HG03457 (cell line): ENCODE data around the gene WWOX.

ENCODE experiments used
- ATAC-seq: cut with Tn5 transposase; IDR thresholded peaks from one replicate; pipeline ENCODE4 v1.9.1; 2021; ENCODE audit warnings: moderate number of reproducible peaks; ENCODE audit not compliant: unreplicated experiment

The WWOX gene

DNA sequence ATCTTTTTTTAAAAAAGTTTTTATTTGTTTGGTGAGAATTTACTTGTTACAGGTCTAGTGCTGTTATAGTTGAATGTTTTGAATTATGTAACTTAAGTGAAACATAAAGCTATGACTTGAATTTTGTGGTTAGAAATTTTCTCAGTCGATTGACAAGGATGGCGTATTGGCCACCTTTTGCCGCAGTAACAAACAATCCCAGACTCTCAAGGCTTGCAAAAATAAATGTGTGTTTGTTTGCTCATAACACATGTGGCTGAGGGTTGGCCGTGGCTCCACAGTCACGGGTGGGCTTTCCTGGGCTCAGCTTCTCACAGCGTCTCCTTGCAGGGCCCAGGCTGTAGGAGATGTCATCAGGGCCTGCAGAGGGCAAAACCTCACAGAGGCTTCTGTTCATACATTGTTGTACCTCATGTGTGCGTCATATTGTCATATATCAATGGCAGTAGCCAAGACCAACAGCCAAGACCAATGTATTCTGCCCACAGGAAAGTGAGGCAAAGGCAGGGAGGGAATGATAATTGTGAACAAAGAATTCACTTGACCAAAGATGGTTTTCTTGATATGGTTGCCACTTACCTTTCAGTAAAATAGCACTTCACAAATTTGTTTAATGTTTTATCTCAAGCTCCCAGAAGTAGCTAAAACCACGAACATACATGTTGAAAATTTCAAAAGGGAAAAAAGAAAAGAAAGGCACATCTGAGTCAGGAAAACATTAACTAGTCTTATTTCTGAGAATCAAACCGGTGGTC, 93.5 kb downstream of the WWOX start:
- no peak for ATAC-seq

DNA sequence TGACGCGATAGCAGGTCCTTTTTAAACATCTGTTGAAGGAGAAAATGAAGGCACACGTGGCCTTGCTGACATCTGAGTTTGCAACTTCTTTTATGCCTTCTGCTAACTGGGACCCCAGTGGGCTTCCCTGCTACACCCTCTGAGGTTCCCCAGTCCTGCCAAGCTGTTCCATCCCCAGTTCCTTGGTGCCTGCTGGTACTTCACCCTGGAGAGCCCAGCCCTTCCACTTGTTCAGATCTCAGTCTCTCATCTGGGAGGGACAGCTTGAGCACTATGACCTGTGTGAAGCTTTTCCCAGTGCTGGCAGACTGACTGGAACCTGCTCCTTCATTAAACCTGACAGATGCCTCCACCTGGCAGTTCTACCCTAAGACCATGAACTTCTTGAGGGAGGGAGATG, 95.5 kb downstream of the WWOX start:
- ATAC-seq: no peak

DNA sequence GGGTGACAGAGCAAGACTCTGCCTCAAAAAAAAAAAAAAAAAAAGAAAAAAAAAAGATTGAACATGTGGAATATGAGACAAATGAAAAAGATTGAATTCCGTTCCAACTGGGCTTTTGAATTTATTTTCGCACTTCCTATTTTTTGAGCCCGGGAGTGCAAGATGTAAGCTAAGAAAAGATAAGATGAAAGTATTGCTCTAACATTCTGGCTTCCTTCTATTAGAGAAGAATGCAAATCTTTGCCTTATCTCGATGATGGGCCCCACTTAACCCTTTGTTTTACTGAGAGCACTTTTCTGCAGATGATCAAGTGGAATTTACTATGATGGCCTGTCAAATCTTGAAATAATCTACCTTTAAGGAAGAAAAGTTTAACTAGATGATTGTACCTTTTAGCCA, 96.3 kb downstream of the WWOX start:
- ATAC-seq: no peak

DNA sequence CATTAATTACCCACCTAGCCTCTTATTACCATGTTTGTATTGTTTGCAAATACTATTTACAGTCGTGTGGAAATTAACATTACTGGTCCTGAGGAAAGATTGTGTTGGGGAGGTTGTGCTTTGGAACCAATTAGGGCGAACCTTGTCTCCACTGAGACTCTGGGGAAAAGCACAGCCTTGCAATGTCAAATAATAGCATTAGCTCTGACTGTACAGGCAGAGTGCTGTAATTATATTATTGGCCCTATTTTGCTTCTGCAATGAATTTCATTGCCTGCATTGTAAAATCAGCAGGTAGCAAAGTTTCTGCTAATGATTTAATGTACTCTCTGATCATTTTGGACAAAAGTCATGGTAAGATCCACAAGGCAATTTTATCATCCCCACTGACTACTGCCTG, 97.0 kb downstream of the WWOX start:
- no peak for ATAC-seq

DNA sequence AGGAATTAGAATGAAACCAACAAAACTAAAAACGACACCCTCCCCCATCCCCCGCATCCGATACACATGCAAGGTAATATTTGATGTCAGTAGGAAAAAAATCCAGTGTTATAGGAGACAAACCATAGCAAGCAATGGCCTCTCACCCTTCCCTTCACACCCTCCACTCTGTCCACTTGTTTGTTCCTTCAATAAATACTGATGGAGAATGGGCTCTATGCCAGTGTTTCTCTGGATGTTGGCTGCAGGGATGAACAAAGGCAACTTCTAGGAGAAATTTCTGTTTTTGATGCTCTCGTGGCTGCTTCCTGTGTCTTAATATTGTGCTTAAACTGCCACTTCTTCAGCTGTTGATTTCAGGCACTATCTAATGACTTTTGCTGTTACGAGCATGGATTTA, 98.8 kb downstream of the WWOX start:
- ATAC-seq: no peak

DNA sequence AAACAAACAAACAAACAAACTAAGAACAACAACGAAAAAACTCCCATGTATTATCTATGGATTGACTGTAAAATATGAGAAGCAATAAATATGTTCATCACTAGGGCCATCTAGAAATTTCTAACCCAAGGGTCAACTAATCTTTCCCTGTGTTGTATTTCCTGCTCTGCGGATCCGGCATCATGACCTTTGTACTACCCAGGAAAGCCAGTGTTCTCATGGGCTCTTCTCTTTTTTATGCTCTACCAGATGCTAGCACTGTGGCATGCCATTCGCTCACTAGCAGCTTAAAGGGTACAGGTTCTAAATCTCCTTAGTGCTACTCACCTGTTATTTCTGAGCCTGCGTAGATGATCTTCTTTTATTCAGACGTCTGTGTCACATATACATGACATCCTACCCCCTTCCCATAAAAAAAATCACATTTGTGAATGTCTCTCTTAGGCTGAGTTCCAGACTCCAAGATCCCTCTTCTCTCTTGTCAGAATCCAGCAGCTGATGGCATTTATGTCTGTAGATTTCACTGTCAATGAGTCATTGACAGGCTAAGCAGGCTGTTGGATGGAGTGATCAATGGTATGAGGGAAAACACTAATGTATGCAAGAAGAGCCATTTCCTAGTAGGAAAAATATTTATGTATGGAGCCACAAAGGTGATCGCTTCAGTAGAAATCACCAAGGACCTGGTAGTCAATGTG, 100.0 kb downstream of the WWOX start:
- no peak for ATAC-seq

DNA sequence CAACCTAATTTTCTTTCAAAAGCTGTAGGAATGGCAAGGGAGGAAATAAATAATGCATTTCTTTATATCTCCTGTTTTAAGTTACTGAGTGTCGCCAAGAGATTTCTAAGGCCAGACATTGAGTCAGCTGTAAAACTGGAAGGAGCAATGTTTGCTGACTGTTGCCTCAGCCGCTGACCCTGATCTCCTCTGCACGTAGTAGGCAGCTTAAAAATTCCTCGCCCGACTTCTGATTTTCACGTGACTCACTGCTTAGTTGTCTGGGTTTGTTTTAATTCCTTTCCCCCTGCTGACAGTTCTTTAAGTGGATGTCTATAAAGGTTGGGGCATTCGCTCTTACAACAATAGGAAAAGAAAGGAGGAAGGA, 100.6 kb downstream of the WWOX start:
- ATAC-seq: no peak

DNA sequence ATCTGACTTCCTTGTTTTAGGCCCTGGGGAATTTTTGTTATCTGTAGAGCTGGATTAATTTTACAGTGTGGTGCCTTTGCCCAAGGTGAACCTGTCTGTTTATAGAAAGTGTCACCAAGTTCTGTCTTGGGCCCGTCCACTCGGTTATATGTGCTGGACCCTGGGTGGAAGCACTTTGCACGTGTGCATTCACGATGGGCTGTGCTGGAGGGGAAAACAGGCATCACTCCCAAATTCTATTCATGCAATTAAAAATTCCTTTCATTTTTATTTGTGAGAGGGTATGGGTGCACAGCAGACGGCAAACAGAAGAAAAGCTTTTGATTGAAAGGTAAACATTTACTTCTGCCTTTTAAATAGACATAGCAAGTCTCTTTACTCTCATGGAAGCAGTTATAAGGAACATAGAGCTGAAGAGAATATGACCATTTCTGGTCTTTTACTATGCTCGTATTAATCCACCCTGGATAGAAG, 101.2 kb downstream of the WWOX start:
- ATAC-seq: no peak

DNA sequence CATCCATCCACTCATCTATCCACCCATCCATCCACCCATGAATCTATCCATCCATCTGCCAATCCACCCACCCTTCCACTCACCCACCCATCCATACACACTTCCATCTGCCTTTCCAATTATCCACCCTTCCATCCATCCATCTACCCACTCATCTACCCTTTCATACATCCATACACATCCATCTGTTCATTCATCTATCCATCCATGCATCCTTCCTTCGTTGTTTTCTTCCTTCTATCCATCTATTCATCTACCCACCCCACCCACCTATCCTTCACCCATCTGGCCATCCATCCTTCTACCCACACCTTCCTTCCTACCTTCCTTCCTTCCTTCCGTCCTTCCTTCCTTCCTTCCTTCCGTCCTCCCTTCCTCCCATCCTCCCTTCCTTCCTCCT, 106.1 kb downstream of the WWOX start:
- ATAC-seq: no peak

DNA sequence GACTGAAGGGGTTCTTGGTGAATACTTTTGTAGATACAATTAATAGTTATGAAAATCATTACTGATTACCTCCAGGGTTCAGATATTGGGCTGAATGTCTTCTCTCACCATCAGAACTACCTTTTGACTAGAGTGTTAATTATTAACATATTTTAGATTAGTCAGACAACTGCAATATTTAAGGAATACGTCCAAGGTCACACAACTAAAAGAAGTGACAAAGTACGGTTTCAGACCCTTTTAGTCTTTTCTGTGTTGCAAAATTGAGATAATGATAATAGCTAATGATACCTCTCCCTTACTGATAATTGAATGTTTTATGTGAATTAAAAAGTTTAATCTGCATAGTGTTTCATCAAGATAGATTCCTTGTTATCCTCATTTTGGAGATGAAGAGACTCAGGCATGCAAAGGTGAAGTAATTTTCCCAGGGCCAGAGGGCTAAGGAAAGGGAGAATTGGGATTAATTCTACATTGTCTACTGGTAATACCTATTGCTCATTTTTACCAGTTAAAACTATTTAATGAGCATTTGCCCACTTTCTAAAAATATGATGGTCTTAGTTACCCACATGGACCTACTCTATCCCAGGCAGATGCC, 107.3 kb downstream of the WWOX start:
- no peak for ATAC-seq

DNA sequence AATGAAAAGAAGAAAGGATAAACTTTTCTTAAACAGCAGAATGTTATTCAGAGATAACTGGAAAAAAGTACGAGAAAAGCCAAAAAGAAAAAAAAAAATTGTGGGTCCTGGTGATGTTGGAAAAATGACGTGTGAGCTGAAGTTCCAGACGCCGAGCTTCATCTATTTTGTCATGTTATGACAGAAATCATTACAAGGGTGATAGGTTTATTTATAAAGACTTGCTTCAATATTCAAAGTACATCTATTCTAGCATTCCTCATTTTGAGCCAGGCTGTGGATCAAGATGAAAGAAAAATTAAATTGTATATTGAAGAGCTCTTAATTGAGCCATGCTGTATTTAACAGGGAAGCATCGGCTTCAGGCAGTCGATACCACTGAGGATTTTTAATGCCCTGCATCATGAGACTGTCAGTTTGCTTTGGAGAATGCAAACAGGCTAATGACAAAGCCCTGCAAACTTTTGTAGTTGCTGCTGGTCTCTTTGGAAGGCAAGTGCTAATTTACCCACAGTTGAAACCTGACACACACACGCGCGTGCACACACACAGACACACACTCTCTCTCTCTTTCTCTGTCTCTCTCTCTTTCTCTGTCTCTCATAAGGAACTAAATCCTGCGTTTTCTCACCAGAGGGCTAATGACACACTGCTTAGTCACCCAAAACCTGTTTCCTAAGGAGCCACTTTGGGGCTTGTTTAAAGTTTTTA, 110.7 kb downstream of the WWOX start:
- ATAC-seq: no peak

DNA sequence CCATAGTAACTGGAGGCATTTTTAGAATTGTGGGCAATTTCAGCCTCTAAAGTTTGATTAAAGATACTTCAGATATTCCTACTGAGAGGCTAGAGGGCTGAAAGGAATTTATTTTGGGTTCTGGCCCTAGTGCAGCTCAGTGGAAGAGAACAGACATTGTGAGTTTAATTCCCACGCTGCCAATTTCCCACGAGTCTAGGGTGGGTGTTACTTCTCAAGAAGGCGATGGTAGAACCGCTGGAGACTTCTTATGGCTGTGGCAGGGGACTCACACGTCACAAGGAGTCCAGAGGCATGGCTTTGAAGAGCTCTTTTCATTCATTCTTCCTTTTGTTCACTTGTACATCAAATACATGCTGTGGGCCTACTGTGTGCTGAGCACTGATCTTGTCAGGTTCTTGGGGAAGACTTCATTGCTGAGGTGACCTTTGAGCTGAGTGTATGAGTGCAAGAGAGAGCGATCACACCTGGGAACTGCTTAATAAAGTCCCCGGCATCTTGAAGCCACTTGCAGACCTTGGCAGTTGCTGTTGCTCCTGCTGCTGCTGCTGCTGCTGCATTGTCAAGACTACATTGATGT, 111.7 kb downstream of the WWOX start:
- no peak for ATAC-seq

DNA sequence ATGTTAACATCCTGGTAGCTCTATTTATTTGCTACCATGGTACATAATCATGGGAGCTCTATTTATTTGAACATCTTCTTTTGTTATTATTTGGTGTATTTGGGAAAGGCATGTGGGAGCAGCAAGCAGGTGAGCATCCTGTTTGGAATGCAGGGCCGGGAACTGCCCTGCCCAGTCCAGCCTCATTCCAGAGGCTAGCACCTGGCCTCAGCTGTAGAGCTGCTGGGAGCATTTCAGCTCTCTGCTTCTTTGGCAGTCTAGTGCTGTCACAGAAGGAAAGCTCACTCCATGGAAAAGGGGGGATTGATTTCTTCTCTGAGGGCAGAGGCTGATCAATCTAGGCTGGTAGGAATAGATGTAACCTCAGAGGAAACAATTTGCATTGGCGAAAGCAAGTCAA, 112.5 kb downstream of the WWOX start:
- ATAC-seq: no peak

DNA sequence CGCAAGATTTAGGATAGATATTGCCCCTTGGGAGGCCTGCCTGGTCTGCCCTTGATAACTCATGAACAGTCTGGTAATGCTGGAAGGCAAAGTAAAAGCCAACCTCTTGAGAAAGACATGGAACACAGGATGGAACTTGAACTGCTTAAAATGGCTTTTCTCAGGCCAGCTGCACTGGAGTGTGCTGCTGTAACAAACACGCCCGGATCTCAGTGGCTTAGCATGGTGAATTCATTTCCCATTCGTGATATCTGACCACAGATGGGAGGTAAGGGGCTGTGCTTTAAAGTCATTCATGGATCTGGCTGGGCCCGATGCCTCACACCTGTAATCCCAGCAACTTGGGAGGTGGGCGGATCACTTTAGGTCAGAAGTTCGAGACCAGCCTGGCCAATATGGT, 113.2 kb downstream of the WWOX start:
- ATAC-seq: no peak

DNA sequence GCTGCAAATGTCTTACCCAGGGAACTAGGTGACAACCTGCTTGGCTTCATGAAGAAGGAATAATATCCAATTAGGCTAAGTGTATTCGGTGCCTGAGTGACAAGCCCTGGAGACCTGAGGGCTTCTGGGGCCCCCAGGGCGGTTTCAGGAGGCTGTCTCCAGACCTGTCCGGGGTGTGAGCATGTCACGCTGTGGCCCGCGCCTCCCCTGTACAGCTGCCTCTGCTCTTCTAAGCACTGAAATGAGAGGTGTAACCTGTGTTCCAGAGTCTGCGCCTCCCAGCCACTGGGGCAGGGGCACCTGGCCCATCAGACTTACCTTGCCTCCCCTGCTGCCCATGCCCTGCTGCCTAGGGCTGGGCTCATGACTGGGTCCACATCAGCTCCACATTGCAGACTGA, 114.3 kb downstream of the WWOX start:
- ATAC-seq: no peak

DNA sequence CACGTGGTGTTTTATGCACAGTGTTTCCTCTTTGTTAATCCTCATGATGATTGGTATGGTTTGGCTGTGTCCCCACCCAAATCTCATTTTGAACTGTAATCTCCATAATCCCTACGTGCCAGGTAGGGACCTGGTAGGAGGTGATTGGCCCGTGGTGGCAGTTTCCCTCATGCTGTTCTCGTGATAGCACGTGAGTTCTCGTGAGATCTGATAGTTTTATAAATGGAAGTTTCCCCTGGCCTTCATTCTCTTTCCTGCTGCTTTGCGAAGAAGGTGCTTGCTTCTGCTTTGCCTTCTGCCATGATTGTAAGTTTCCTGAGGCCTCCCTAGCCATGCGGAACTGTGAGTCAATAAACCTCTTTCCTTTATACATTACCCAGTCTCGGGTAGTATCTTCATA, 115.8 kb downstream of the WWOX start:
- no peak for ATAC-seq

DNA sequence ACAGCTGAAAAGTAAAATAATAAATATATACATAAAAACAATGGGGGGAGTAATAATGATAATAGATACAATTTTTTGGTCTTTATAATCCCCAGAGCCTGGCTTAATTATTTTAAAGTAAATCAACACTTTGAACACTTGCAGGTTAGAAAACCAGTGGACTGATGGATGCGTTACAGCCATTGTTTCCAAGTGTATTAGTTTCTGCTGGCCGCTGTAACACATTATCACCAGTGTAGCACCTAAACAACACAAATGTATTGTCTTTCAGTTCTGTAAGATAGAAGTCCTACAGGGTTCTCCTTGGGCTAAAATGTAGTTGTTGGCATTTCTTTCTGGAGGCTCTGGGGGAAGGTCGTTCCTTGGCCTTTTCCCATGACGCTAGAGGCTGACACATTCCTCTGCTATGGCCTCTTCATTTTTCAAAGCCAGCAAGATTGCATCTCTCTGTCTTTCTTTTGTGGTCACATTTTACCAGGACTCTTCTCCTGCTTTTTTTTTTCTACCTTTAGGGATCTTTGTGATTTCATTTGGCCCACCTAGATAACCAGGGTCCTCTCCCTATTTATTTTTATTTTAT, 116.8 kb downstream of the WWOX start:
- no peak for ATAC-seq

DNA sequence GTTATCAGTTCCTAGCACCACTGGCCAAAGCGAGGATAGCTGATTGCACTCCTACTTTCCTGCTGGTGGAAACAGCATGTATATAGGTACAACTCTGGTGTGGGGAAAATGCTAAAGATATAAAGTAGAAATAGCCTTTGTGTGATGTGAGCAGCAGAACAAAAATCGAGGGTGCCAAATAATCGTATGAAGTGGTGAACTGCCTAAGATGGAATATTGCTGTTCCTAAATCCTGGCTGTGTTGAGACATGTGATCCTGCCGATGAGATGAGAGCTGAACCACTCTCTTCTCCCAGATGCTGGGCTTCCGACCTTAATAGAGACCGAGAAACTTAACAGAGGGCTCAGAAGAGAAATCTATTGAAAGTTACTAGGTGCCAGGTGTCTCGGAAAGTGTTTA, 117.8 kb downstream of the WWOX start:
- ATAC-seq: no peak

DNA sequence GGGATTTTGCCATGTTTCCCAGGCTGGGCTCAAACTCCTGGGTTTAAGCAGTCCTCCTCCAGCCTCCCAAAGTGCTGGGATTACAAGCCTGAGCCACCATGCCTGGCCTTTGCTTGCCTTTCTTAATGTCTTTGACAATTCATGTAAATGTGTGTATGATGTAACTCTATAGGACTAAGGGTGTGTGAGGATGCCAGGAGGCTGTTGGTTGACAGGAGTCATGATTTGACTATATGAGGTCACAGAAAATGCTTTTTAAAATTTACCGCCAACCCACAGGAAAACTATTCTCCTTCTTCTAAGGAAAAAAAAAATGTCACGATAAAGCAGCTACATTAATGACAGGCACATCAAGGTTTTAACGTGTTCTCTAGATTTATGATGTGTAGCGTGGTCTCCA, 118.8 kb downstream of the WWOX start:
- ATAC-seq: no peak

DNA sequence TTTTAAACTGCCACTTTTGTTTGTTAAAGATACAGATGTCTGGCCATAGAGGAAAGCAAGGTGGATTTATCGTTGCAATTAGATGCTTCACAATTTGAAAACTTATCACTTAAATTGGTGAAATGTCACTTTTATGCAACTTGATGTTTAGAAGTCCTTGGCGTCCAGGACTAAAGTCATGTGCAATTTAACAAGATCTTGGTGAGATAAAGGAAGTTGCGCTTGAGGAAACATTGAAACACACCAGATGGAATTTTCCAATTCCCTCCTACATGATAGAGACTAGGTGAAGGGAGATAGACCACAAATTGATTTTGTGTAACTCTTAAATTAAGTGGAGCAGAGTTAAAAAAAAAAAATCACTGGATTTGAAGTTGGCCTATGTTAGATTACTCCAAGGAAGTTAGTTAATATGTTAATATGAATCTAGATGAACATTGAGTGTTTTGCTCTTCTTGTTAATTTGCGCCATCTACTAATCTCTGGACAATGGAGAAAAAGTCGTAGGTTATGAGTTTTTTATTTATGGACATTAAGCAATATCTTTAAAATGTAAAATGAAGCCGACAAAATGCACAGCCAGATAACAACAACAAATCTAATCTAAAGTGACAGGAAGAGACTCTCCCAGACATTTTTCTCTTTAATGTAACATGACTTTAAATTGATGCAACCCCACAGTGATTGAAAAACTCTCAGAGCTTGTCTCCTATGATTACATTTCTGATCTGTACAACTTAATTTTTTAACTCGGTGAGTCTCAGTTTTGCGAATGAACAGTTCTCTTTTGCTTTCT, 119.6 kb downstream of the WWOX start:
- no peak for ATAC-seq
